GM19238 (cell line): ENCODE measurements around the gene BTG1.
"Not testable (repeated sequence)": the region's sequence is repeated elsewhere in the genome, so short reads cannot be mapped to it uniquely, and the experiment has no call there.

ENCODE experiments used
- DNase-seq: peaks from one replicate; pipeline ENCODE4 v3.0.0; 2011; ENCODE audit warnings: low spot score; ENCODE audit not compliant: insufficient read length

Gene BTG1

DNA sequence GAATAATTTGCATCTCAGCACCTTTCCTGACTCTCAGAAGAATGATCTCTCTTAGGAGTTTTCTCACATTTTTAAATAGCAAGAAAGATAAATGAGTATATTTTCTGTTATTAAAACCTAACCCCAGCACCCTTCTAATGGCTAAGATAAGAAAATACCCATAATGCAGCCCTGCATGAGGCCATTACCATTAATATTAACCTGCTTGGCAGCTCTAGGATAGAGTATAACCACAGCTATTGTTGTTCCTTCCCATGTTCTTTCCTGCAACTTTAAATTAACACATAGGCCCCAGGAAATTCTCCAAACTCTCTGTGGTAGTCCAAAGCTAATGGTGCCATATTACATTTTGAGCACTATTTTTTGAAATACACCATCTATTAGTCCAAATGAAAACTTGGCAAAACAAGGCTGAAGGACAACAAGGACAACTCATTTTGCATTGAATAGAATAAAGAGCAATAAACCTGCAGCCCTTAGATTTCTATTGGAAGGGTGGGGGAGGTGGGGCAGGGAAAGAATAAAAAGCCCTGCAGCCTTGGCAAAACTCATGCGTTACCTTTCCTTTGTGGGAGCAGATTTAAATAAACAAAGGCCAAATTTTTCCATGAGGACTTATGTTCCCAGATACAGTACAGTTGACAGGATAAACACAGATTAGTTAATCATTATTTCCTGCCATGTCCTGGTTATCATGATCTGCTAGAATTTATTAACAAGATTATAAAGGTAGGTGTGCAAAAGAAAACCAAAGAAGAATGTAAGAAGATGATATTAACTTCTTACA is 46.9 kb downstream of the BTG1 start:
- DNase-seq, result no peak

DNA sequence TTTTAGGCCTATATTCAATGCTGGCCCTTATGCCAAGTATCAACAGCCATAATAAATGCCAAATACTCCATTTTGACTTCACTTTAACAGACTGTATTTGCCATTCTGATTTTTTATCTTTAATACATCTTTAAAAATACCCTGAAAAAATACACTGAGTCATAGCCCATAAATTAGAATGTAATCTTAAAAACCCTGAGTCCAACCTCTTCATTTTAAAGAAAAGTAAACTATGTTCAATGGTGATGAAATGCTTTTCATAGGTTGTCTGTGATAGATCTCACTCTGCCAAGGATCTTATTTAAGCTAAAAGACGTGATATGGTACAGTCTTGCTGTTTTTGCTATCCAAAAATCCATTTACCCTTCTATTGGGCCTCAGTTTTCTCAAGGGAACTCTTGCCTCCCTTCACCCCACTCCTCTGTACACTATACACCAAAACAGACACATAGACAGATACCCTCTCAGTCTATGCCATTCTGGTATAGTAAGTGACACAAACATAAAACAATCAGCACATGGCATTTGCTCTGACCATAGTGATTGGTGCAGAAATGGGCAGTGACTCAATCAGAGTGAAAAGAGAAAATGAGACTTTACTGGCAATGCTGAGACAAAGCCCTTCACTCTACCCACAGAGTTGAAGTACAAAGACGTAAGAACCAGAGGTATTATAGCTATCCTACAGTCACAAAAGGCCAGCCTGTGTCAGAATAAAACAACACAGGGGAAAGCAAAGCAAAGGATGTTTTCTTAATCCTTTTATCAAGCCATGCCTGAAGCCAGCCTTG is 49.1 kb downstream of the BTG1 start:
- DNase-seq, result no peak

DNA sequence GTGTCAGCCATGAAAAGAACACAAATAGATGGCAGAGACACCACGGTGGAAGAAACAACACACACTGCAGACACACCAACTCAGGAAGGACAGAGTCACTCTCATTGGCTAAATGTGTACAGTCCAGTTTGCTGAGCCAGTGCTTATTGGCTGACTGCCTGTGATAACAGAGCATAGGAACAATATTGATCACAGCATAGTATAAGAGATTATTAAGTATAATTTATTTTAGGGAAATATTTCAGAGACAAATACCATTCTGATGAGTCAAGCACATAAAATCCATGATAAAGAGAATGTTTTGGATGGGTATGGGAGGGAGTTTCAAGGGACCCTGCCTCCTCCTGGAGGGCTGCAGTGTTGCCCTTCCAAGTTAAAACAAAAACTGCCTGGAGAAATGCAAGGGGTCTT is 50.9 kb downstream of the BTG1 start:
- DNase-seq, result no peak

DNA sequence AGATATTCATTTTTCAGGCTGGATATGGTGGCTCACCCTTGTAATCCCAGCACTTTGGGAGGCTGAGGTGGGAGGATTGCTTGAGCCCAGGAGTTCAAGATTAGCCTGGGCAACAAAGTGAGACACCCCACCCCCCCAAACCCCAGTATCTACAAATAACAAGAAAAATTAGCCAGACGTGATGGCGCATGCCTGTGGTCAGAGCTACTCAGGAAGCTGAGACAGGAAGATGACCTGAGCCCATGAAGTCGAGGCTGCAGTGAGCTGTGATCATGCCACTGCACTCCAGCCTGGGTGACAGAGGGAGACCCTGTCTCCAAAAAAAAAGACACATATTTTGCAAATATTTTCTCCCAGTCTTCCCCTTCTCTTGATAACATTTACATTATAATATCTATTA is 51.3 kb downstream of the BTG1 start:
- DNase-seq, result not testable (repeated sequence)
